CD4-positive, alpha-beta T cell treated with Interleukin-1 beta for 1 hour (primary cell): ENCODE data around the gene PLXNA4.

Experiments used
- DNase-seq, 2 donors: peaks; one replicate each; pipeline ENCODE4 v3.0.0-alpha.2; 2020 to 2022

PLXNA4 gene

GRCh38 chr7:132161533-132161915 is 414.7 kb downstream of the PLXNA4 start:
- no peak for DNase-seq

- no peak for DNase-seq
These were observed 415.4 kb downstream of the PLXNA4 start for GRCh38 chr7:132160611-132161532.

GRCh38 chr7:132158841-132159240 is 417.4 kb downstream of the PLXNA4 start:
- no peak for DNase-seq

GRCh38 chr7:132158166-132158565 is 418.1 kb downstream of the PLXNA4 start:
- no peak for DNase-seq

- no peak for DNase-seq
These were observed 420.6 kb downstream of the PLXNA4 start for GRCh38 chr7:132155715-132156114.

- no peak for DNase-seq
These were observed 421.4 kb downstream of the PLXNA4 start for GRCh38 chr7:132154695-132155471.

- DNase-seq: no peak
These were observed 422.0 kb downstream of the PLXNA4 start for GRCh38 chr7:132154248-132154647.

- DNase-seq: no peak
These were observed 424.0 kb downstream of the PLXNA4 start for GRCh38 chr7:132152131-132152889.

GRCh38 chr7:132150711-132151110 is 425.6 kb downstream of the PLXNA4 start:
- DNase-seq: no peak

- DNase-seq: no peak
These were observed 426.6 kb downstream of the PLXNA4 start for GRCh38 chr7:132149436-132150304.

GRCh38 chr7:132148876-132149275 is 427.4 kb downstream of the PLXNA4 start:
- no peak for DNase-seq

- no peak for DNase-seq
These were observed 430.8 kb downstream of the PLXNA4 start for GRCh38 chr7:132145466-132145865.

- DNase-seq: no peak
These were observed 431.2 kb downstream of the PLXNA4 start for GRCh38 chr7:132145063-132145462.

- DNase-seq: no peak
These were observed 434.3 kb downstream of the PLXNA4 start for GRCh38 chr7:132142006-132142405.

- no peak for DNase-seq
These were observed 435.2 kb downstream of the PLXNA4 start for GRCh38 chr7:132141109-132141508.

- no peak for DNase-seq
These were observed 435.9 kb downstream of the PLXNA4 start for GRCh38 chr7:132140341-132140740.

GRCh38 chr7:132138817-132139216 is 437.5 kb downstream of the PLXNA4 start:
- DNase-seq: no peak

- no peak for DNase-seq
These were observed 438.6 kb downstream of the PLXNA4 start for GRCh38 chr7:132137681-132138080.

GRCh38 chr7:132135746-132136385 is 440.4 kb downstream of the PLXNA4 start:
- DNase-seq: no peak

- no peak for DNase-seq
These were observed 441.3 kb downstream of the PLXNA4 start for GRCh38 chr7:132134814-132135445.

- DNase-seq: no peak
These were observed 442.8 kb downstream of the PLXNA4 start for GRCh38 chr7:132133501-132133900.
